Psoas muscle (tissue), 8 donors: Measurements from ENCODE around the gene WDR93. TPM values are rescaled to one million over a fixed set of nuclear protein-coding genes. Genes with fewer than 3 reads are reported as not detected.

Experiments used
- ATAC-seq, 4 donors: fragments of 200-7000 bp; cut with Tn5 transposase; one replicate each; pipeline ENCODE4 v1.9.1; 2020; ENCODE audit warnings: moderate library complexity in 3 of 4, mild to moderate bottlenecking in 2 of 4
- DNase-seq, 2 donors: peaks; one replicate each; pipeline ENCODE4 v3.0.0-alpha.2; 2020
- H3K27ac ChIP-seq: fragments of 200-600 bp; one replicate; pipeline ENCODE4 v1.8.0; 2022
- H3K27me3 ChIP-seq, 3 donors: fragments of 200-600 bp in 1 of 3; one replicate each; pipeline versions ENCODE4 v1.6.1 to v1.8.0; 2013 to 2022; ENCODE audit warnings: low read length in 2 of 3, mild to moderate bottlenecking in 2 of 3, moderate library complexity in 1 of 3; ENCODE audit not compliant: insufficient read depth in 3 of 3
- H3K36me3 ChIP-seq, 2 donors: fragments of 200-600 bp in 1 of 2; one replicate each; pipeline versions ENCODE4 v1.6.1 to v1.8.0; 2013 to 2022; ENCODE audit warnings: low read depth in 1 of 2, mild to moderate bottlenecking in 1 of 2, moderate library complexity in 1 of 2; ENCODE audit not compliant: insufficient read depth in 1 of 2
- H3K4me1 ChIP-seq: fragments of 200-600 bp; one replicate; pipeline ENCODE4 v1.8.0; 2022
- H3K4me3 ChIP-seq: fragments of 200-600 bp; one replicate; pipeline ENCODE4 v1.8.0; 2022; ENCODE audit warnings: mild to moderate bottlenecking
- H3K9me3 ChIP-seq: fragments of 200-600 bp; one replicate; pipeline ENCODE4 v1.8.0; 2022
- WGBS, 3 donors: extraction: QIAGEN DNeasy Blood & Tissue Kit; methylation state at CpG; one replicate each; pipeline versions ENCODE4 v1.1.6 to v1.1.7; 2013; 5-methylcytosine and 5-hydroxymethylcytosine counted together
- intact Hi-C, 2 donors: fragments of 100-400 bp; cut with DNase I; formaldehyde crosslinking; loops; one replicate each; pipeline versions ENCODE4 v1.11.0 to v1.14.2; 2022
- polyA plus RNA-seq, 3 donors: library from polyadenylated mRNA; stranded (reverse); fragments of 200-250 nt; gene quantifications; one replicate each; pipeline ENCODE4 v1.2.3, GENCODE V29; 2013
- total RNA-seq, 4 donors: library from RNA; stranded (reverse); fragmentation: NEBNext Ultra II Directional in 2 of 4; extraction: Animal tissue kit (Norgen Biotek cat#: 25700) in 2 of 4; gene quantifications; one replicate each; pipeline versions ENCODE4 v1.2.1 to v1.2.4, GENCODE V29; 2021 to 2023
- TF ChIP-seq, protein P1 (sequence below): fragments of 200-600 bp; IDR thresholded peaks from one replicate; pipeline ENCODE4 v1.8.0; 2022; ENCODE audit warnings: antibody characterized with exemption
- donor health status: healthy with polysubstance abuse.
- donor health status: DM: no; HTN: no; CAD: no; lungs with moderate emphysema.
- donor health status: Bipolar disorder and iron deficiency.
- donor health status: healthy.
- donor health status: DM: yes; HTN: yes; CAD: no.
- donor health status: DM: no; HTN: no; CAD: no.
- donor health status: DM: no; HTN: no; CAD: no.
- donor health status: DM: yes; HTN: yes; CAD: no.

The WDR93 gene
- total and polyA plus RNA-seq, 7 donors = 0.03 TPM; not detected in 6

DNA sequence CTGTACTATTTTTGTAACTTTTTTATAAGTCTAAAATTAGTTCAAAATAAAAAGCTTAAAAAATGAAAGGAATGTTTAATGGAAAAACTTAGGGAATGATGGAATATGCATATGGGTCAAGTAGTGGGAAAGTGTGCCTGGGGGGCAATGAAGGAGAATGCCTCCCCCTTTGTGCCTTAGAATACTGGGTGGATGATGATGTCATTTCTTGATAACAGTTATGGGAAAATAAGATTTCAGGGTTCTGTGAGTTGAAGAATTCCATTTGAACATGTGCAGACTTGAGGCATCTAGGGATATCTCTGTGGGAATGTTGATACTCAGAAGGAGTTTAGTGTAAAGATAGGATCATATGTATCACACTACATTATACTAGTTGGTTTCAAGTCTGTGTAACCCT is 13.8 kb downstream of the WDR93 start:
- Histone ChIP-seq H3K4me3 (no peak overlapping the region), H3K9me3 (no peaks in the 10 kb centered on the region), H3K27me3 (peaks cover 0 to 5% (median 0%) of the 10 kb centered on the region in 3 donors), H3K36me3 (no peaks in the 10 kb centered on the region), H3K27ac (no peak overlapping the region), H3K4me1 (no peaks in the 10 kb centered on the region)
- TF ChIP-seq, protein P1, sequence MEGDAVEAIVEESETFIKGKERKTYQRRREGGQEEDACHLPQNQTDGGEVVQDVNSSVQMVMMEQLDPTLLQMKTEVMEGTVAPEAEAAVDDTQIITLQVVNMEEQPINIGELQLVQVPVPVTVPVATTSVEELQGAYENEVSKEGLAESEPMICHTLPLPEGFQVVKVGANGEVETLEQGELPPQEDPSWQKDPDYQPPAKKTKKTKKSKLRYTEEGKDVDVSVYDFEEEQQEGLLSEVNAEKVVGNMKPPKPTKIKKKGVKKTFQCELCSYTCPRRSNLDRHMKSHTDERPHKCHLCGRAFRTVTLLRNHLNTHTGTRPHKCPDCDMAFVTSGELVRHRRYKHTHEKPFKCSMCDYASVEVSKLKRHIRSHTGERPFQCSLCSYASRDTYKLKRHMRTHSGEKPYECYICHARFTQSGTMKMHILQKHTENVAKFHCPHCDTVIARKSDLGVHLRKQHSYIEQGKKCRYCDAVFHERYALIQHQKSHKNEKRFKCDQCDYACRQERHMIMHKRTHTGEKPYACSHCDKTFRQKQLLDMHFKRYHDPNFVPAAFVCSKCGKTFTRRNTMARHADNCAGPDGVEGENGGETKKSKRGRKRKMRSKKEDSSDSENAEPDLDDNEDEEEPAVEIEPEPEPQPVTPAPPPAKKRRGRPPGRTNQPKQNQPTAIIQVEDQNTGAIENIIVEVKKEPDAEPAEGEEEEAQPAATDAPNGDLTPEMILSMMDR = no peak
- no peak for ATAC-seq
- intact Hi-C loops = no loop called here
- DNase-seq = no peak

DNA sequence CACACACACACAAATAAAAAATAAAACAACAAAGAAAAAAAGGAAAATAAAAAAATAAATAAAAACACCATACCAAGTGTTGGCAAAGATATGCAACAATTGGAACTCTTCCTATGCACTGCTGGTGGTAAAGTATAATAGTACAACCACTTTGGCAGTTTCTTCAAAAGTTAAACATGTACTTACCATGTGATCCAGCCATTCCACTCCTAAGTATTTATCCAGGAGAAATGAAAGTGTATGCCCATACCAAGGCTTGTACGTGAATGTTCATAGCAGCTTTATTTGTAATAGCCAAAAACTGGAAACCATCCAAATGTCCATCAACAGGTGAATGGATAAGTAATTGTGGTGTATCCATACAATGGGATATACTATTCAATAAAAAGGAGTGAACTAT is 17.0 kb downstream of the WDR93 start:
- Histone ChIP-seq H3K4me3 (no peak overlapping the region), H3K4me1 (no peaks in the 10 kb centered on the region), H3K27me3 (peaks cover 0 to 3% (median 0%) of the 10 kb centered on the region in 3 donors), H3K27ac (no peak overlapping the region), H3K9me3 (no peaks in the 10 kb centered on the region), H3K36me3 (no peaks in the 10 kb centered on the region)
- TF ChIP-seq, protein P1 = no peak
- DNase-seq (no peak), ATAC-seq (no peak)
- WGBS, 3 donors = 56 to 62% (median 60%) methylated on average over 1 of the region's 1 CpG
- intact Hi-C loops = no loop called here

DNA sequence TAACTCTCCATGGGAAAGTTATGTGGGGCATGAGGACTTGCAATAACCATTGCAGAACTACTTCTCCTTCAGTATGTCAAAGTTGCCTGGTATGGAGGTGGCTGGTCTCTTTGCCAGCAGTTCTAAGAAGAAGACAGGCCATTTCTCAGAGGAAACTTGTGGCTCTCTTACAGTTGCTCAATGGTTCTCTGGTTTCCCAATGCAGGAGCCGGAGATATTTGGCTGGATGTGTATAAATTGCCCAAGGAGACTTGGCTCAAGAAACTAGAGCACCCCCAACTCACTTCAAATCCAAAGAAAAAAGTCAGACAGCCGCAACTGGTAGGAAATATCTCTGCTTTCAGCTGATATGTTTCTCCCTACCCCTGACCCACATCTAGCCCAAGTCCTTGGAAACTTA is 24.2 kb downstream of the WDR93 start:
- H3K9me3 ChIP-seq = no peaks in the 10 kb centered on the region
- H3K27ac ChIP-seq = no peak overlapping the region
- intact Hi-C loops = no loop called here
- H3K4me3 ChIP-seq = no peak overlapping the region
- ATAC-seq (peak in 1 of 4 donors; percentile 43), DNase-seq (no peak)
- 56 to 77% (median 62%) methylated on average over 2 of the region's 2 CpGs for WGBS, 3 donors
- TF ChIP-seq, protein P1 = no peak
- no peaks in the 10 kb centered on the region for H3K4me1 ChIP-seq
- no peaks in the 10 kb centered on the region for H3K36me3 ChIP-seq
- H3K27me3 ChIP-seq = no peaks in the 10 kb centered on the region

DNA sequence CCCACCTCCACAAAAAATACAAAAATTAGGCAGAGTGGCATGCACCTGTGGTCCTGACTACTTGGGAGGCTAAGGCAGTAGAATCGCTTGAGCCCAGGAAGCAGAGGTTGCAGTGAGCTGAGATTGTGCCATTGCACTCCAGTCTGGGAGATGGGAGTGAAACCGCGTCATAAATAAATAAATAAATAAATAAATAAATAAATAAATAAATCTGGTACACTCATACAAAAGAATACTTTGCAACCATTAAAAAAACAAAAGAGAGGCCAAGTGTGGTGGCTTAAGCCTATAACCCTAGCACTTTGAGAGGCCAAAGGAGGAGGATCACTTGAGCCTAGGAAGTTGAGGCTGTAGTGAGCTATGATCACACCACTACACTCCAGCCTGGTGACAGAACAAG is 32.4 kb downstream of the WDR93 start:
- ATAC-seq (no peak), DNase-seq (no peak)
- H3K4me3 ChIP-seq = no peak overlapping the region
- no peaks in the 10 kb centered on the region for H3K36me3 ChIP-seq
- H3K9me3 ChIP-seq = no peaks in the 10 kb centered on the region
- TF ChIP-seq, protein P1 = no peak
- H3K4me1 ChIP-seq = no peaks in the 10 kb centered on the region
- intact Hi-C loops = no loop called here
- H3K27ac ChIP-seq = no peak overlapping the region
- no peaks in the 10 kb centered on the region for H3K27me3 ChIP-seq
- 59 to 90% (median 63%) methylated on average over 3 of the region's 3 CpGs for WGBS, 3 donors

DNA sequence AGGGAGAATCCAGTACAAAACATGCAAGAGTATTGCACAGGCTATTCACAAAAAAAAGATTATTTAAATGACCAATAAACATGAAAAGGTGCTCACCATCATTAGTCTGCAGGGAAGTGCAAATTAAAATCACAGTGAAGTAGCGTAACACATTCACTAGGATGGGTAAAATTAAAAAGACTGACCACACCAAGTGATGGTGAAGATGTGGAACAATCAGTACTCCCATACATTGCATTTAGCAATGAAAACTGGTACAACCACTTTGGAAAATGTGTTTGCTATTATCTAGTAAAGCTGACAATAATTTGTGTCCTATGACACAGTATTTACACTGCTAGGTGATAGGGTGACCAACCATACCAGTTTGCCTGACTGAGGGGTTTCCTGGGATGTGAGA is 34.0 kb downstream of the WDR93 start:
- WGBS, 3 donors = 92 to 100% (median 98%) methylated on average over 1 of the region's 1 CpG
- Histone ChIP-seq H3K27ac (no peak overlapping the region), H3K36me3 (no peaks in the 10 kb centered on the region), H3K27me3 (no peaks in the 10 kb centered on the region), H3K4me3 (no peak overlapping the region), H3K9me3 (no peaks in the 10 kb centered on the region), H3K4me1 (no peaks in the 10 kb centered on the region)
- ATAC-seq (no peak), DNase-seq (no peak)
- TF ChIP-seq, protein P1 = no peak
- intact Hi-C loops = no loop called here
